Activated CD8-positive, alpha-beta memory T cell treated with anti-CD3 and anti-CD28 coated beads, Interleukin-2, amount 50 U/mL, for 4 hours (primary cell): ENCODE measurements around the gene ALOX15B.
"Not testable (repeated sequence)": the region's sequence is repeated elsewhere in the genome, so short reads cannot be mapped to it uniquely, and the experiment has no call there.

Experiments
- DNase-seq: peaks from one replicate; pipeline ENCODE4 v3.0.0-alpha.2; 2020

ALOX15B gene

DNA sequence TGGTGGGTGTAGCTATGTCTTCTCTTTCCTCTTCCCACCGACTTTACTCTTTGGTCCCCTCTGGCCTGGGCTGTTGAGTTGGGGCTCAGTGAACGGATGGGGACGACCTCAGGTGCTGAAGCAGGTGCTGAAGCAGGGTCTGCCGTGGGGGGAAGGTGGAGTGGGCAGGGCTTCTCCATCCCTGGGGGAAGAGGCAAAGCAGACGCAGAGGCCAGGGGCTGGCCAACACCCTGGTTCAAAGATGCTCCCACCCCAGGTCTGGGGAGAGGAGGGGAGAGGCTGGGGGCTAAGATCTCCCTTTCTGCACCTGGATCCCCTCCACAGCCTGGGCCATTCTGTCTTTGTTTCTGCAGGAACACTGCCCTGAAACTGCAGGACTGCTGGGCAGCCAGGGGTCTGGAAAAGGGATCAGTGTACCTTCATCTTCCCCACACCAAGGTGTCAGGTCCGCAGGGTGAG is 25.7 kb downstream of the ALOX15B start:
- DNase-seq, result no peak

DNA sequence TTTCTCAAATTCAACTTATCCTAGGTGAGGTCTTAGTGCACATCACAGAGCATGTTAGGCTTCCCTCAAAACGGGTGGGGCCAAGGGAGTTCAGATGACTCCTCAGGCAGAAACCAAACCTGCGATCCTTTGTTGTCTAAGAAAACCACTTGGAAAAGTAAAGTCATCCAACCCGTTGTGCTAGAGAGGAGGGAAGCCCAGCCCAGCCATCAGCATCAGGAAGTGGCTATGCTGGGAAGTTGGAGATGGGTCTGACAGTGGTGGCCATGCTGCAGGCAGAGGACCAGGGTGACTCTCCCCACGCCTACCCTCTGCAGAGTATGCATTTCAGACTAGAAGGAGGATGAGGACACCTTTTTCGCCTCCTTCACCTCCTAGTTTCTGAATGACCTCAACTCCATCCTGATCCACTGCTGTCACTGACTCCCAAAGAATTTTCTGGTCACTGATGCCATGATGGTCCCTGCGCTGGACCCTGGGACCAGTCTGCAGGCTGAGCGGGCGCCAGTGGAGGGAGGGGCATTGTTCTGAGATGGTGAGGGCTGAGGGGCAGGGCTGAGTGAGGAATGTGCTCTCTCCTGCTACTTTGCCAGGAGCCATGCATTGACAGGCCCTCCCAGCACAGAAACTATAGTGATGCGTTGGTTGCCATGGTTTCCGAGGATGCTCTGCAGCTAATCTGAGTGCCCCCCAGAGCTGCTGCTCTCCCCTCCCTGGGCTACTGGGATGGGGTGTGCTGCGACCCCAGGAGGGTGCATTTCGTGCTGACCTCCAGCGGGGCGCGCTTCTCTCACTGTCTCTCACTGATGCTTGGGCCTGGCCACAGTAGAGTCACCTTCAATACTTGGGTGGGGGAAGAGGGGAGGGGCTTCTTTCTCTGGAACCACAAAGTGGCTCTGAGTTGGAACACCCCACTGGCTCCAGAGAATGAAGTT is 28.2 kb downstream of the ALOX15B start:
- DNase-seq, result no peak

DNA sequence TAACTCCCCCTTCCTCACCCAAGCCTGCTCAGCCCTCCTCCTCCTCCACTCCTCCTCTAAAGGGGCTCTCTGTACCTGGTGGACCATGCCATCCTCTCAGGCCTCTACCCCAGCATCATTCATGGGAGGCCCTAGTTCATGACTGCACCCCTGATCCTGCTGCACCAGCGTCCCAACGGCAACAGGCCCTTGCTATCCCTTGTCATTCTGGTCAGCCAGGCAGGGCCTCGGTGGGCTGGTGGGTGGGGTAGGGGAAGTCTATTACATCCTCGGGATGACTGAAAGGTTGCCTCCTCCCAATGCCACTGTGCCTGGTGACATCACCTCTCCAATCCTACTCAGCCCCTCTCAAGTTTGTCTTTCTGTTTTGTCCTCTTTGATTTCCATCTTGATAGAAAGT is 28.9 kb downstream of the ALOX15B start:
- DNase-seq, result no peak

DNA sequence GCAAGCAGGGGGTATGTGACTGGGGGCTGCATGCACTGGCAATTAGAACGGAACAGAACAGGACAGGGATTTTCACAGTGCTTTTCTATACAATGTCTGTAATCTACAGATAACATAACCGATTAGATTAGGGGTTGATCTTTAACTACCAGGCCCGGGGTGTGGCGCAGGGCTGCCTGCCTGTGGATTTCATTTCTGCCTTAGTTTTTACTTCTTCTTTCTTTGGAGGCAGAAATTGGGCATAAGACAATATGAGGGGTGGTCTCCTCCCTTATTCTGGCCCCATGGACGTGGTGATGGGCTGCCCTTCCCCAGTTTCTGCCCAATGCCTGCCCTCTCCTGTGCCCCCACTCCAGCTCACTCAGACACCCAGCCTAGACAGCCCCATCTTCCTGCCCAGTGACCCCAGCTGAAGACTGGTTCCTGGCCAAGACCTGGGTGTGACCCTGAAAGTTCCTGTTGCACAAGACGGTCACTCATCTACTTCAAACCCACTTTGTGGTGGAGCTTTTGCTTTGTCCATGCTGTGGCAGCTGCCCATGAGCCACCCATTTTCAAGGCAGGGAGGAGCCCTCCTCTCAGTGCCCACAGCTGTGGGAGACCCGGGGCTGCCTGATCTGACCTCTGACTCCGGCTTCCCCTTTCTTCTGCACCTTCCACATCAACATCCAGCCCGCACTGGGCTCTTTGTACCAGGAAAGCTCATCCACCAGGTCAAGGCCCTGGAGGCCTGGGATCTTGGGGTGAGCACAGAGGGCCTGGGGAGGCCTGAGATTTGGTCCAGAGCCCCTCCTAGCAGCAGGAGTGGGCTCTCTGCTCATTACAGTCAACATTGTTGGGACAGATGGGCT is 30.1 kb downstream of the ALOX15B start:
- DNase-seq, result no peak

DNA sequence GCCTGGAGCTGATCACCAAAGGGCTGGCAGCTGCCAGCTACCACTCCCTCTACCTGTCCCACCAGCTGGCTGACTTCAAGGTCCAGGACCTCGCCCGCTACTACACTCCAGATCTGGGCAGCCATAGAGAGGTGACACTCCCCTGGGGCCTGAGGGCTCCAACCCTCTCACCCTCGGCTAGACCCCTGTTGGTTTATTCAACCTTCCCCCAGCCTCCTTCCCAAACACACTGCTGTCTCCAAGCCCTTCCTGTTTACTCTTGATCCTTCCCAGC is 30.7 kb downstream of the ALOX15B start:
- no peak for DNase-seq

DNA sequence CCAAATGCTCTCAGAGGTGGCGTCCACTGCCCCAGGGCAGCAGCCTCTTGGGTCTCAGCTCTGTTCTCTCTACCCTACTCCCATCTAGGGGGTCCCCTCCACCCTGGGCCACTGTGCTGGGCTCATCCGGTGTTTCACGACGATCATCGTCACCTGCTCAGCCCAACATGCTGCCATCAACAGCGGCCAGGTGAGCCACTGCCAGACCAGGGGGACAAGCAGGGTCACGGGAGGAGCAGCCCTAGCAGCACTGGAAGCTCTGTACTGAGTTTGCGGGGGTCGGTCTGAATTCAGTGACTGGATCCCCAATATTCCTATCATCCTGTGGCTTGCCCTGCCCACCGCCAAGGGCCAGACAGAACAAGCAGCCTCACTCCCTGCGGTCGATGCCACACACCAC is 32.6 kb downstream of the ALOX15B start:
- no peak for DNase-seq

DNA sequence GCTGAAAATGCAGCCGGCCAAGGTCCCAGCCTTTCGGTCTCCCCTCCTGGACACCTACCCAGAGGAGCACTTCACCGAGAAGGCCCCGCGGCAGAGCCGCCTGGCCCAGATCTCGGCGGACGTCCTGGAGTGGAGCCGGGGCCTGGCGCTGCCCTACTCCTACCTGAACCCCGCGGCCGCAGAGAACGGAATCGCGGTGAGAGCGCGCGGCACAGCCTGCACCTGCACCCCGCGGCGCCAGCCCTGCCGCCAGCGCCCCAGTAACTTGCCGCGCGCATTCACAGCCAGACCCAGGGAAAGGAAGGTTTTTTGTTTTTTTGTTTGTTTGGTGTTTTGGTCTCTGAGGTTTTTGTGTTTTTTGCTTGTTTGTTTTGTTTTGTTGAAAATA is 33.5 kb downstream of the ALOX15B start:
- no peak for DNase-seq

DNA sequence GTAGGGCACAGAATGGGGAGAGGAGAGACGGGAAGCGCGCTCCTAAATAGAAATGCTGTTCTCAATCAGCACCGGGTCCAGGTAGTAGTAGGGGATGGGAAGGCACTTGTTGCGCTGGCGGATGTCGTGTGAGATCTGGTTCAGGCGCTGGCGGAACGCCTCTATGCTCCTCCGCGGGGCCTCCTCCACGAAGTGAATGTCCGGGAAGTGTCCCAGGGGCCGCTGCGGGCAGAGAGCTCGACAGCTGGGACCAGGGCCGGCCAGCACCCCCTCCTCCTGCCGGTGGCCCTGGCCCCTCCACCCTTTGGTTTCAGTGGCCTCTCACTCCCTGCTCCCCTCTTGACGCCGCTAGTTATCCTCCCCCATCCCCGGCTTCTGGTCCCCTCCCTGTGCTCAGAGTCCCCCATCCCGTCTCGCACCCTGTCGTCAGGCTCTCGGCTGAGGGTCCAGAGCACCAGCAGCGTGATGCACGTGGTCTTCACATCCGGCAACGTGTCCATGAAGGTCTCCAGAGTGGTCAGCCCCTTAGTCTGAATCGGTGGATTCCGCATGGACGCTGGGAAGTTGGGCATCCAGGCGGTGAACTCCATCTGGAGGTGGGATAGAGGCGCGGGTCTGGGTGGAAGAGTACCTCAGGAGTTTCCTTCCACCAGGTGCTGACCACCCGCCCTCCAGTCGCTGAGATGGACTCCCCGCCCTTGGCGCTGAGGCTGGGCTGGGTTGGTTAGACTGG is 34.0 kb downstream of the ALOX15B start:
- DNase-seq, result no peak

DNA sequence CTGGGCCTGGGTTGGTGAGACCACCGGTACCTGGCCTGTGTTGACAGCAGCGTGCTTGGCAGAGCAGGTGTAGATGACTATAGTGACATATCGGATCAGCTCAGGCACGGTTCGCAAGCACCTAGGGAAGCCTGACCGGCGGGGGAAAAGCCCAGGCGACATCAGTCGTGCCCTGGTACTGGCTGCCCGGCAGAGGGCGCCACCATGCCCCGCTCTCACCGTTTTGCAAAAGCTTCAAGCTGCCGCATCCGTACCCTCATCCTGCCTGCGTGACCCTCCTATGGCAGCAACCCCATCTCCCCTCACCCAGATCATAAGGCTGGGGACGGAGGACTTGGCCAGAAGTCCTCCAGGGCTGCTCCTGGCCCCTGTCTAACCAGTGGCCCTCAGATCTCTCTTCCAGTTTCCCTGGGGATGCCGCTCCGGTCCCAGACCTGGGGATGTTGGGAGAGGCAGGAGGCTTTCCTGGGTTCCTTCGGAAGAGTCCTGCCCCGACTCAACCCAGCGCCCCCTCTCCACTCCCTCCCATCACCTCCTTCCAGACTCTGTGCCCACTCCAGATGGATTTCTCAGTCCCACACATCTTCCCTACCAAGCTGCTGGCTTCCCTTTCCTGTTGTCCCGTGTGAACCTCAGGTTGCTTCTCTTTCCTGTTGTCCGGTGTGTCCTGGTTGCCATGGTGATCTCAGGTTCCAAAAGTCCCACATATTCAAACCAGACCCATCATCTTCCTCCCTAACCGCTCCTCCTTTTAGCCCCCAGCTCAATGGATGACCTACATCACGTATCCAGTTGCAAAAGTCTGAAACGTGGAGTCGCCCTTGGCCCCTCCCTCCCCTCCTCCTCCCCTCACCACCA is 35.0 kb downstream of the ALOX15B start:
- DNase-seq, result peak; percentile 88

DNA sequence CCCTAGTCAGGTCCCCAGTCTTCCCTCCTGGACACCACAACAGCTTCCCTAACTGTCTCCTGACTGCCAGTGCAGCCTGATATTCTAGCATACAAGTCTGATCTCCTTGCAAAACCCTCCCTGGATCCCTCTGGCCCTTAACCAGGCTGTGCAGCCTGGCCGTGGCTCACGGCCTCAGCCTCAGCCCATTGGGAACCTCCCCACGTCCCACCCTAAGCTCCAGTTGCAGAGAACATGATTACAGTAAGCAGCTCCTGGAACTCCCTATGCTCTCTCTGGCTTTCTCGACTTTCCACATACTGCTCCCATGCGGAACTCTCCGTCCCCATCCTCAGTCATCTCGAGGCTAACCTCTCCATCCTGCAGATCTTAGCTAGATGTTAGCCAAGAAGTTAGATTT is 35.7 kb downstream of the ALOX15B start:
- DNase-seq, result no peak

DNA sequence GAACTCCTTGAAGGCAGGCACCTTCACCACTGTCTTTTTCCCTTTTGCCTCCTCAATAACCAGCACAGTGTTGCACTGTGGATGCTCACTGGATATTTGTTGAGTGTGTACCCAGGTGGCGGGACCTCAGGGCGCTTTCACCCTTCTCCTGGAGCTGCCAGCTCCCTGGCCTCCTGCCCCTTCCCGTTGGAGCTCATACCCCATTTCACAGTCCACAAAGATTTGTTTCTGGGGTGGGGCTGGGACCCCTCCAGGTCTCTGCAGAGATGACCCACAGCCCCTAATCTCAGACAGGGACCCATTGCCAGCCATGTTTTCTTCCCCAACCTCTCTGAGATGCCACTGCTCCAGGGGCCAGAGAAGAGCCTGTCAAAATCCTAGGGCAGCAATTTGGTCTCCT is 36.2 kb downstream of the ALOX15B start:
- no peak for DNase-seq

DNA sequence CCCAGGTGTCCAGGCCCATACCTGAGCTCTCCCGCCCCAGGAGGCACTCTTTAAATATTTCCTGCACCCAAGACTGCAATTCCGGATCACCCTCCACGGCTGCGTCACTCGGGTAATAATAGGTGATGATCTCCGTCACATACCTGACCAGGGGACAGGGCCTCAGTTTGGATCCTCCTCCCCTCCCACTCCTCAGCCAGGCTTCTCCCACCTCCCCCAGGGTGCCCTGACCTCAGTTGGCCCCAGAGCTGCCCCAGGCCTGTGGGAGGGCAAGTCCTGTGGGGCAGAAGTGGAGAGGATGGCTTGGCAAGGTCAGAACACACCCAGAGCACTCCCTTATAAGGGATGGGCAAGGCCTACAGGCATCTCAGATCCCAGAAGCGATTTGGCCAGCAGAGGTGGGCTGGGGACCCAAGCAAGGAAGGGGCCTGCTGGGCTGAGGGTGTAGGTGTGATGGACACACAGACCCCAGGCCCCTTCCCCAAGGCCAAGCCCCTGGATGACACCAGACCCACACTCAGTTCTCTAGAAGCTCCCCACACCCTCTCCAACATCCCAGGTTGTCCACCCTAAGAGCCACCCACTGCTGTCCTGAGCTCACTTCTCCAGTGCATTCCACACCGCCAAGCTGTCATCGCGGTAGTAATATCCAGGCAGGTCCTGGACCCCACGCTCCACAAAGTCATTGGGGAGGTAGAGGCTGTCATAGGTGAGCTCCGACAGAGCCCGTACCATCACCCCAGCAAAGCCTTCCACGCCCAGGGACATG is 36.9 kb downstream of the ALOX15B start:
- no peak for DNase-seq

DNA sequence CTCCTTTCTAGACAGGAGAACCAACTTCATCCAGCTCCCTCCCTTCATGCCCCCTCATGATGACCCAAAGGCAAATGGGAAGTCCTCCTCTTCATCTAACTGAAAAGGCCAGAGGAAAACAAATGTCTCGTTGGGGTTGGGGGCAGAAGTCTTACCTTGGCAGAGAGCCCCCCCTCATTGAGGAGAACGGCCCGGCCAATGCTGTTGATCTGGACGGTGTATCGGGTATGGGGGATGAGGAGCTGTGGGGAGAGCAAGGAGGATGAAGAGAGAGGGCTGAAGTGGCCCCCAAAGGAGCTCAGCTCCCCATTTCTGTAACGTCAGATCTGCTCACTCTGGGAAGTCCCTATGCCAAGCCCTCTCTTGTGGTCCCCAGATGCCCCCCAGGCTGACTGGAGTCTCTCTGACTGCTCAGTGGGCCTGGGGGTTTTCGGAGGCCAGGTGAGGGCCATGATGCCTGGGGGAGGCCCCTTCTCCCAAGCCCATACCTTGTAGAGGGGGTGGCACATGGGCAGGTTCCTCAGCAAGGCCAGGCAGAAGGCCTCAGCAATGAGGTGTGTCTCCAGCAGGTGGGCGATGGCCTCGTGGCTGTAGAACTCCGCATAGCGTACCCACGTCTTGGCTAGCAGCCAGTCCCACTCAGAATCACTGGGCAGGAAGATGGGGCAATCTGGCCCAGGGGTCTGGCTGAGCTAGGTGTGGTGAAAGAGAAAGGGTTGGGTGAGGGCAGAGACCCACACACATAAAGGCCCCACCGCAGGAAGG is 37.8 kb downstream of the ALOX15B start:
- no peak for DNase-seq

DNA sequence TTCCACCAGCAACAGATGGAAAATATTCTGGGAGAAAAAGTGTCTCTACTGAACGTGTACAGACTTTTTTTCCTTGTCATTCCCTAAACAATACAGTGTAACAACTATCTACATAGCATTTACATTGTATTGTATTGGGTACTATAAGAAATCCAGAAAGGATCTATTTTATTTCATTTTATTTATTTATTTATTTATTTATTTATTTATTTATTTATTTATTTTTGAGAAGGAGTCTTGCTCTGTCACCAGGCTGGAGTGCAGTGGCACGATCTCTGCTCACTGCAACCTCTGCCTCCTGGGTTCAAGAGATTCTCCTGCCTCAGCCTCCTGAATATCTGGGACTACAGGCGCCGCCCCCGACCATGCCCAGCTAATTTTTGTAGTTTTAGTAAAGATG is 39.1 kb downstream of the ALOX15B start:
- not testable (repeated sequence) for DNase-seq

DNA sequence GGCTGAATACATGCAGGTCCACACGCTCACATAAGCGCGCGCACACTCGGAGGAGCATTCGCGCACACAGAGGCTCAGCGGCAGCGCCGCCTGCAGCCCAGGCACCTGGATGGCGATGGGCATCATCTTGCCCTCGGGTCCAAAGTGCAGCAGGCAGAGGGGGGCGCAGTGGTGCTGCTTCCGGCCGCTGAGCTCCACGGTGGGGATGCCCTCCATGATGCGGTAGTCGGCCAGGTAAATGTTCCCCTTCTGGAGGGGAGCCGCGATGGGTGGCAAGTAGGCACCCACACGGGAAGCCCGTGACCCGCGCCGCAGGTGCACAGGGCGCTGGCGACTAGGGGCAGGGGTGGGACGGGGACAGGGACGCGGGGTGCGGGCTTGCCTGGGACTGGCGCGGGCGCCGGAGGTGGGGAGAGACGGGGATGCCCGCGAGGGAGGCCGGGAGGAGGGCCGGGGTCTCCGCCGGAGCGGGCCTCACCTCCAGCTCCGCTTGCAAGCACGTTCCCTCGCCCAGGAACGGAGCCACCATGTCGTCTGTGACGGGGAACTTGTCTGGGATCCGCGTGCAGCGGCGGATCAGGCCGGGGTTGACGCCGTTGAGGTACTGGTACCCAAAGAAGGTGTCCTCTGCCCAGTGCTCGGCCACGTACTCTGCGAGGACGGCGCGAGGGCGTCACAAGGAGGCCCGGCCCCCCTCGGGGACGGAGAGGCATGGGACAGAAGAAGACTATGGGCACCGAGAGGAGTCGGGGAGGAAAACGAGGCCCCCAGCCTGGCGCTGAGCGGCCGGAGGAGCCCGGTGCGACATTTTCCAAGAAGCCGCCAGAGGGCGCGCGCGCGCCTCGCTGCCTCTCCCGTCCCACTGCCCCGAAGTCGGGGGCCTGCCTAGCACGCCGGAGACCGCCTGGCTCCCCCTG is 40.7 kb downstream of the ALOX15B start:
- DNase-seq, result peak; percentile 80

DNA sequence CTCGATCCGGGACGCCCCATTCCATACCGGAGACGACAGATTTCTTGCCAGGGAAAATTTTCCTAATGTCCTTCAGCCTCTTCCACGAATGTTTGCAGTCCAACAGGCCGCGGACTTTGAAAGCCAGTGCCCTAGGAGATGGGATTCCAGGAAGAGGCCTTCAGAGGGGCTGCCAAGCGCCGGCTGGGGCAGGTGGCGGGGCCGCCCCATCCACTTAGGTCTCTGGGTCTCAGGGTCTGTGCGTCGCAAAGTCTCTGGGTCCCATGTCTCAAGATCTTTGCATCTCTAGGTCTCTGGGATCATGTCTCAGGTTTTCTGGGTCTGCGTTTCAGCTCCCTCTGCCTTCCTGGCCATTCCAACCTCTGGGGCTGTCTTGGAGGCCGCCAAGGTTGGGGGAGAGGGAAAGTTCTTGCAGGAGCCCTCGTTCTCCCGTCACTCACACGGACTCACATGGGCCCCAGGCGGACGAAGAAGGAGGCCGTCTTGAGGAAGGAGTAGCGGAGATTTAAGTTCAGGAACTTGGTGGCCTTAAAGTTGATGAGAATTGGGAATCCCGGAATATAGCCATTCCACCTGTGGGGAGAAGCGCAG is 41.4 kb downstream of the ALOX15B start:
- DNase-seq, result no peak

DNA sequence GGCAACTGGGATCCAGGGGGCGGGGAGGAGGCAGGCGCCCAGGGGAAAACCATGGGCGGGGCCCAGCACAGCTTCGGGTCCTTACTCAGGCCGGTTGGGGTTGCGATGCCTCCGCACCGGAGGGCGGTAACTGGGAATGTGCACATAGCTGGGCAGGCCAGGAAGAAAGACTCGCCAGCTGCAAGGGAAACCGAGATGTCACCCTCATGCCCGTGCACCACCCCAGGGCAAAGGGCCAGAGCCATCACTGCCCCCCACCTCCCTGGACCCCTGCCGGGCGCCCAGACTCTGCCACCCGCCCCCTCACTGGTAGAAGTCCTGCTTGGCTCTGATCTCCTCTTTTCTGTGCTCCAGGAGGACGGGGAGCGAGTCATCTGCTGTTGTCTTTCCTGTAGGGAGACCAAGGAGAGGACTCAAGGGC is 42.0 kb downstream of the ALOX15B start:
- DNase-seq, result no peak

DNA sequence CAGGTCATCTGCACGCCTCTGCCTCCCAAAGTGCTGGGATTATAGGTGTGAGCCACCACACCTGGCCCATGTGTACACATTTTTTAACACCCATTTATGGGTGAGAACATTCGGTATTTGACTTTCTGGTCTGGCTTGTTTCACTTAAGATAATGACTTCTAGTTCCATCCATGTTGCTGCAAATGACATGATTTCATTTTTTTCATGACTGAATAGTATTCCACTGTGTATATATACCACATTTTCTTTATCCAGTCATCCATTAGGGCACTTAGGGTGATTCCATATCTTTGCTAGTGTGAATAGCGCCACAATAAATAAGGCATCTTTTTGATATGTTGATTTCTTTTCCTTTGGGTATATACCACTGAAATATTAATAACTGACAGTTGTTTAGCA is 43.0 kb downstream of the ALOX15B start:
- no peak for DNase-seq

DNA sequence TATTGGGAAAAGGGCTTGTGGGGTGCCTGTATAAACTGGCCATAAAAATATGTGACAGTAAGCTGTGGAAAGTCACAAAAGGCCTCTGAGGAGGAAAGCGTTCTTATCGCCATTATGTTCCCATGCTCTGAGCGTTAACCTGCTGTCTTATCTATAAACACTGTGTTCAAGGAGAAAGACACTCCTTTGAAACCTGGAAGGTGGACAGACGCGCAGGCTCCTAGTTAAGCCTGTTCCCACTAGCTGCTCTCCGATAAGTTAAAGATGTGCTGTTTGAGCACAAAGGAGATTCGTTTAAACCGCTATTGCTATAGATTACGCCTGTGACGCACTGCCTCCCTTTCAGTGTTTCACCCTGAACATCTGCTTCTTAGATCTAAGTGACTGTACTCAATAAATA is 43.4 kb downstream of the ALOX15B start:
- DNase-seq, result no peak
